ENCODE measurements around the gene MYOZ2. TPM values are rescaled to one million over a fixed set of nuclear protein-coding genes. Genes with fewer than 3 reads are reported as not detected.

MYOZ2 gene
- total RNA-seq, 4 donors from 2014 or later = 0.21 to 0.30 (median 0.22) TPM; not detected in 1

DNA sequence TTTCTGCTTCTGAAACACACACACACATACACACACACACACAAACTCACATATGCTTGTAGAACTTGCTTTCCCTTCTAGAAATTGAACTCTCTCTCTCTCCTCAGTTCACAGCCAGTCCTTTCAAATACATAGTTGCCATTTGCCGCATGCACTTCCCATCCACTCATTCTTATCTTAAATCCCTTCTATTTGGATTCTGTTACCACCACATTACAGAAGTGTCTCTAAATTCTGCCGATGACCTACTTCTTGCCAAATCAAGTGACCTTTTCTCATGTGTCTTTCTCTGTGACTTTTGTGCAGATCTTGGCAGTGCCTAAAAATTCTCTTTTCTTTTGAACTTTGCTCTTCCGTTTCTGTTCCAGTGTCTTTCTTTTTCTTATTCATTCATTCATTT, 7.5 kb upstream of the MYOZ2 start:
- peaks cover 0 to 29% (median 0%) of the 10 kb centered on the region in 4 donors for H3K4me1 ChIP-seq
- WGBS, 2 donors = 55 to 63% methylated on average over 3 of the region's 3 CpGs
- no peak for TF ChIP-seq EP300 (IDR thresholded peaks at IDR 0.05)
- TF ChIP-seq, protein P1, sequence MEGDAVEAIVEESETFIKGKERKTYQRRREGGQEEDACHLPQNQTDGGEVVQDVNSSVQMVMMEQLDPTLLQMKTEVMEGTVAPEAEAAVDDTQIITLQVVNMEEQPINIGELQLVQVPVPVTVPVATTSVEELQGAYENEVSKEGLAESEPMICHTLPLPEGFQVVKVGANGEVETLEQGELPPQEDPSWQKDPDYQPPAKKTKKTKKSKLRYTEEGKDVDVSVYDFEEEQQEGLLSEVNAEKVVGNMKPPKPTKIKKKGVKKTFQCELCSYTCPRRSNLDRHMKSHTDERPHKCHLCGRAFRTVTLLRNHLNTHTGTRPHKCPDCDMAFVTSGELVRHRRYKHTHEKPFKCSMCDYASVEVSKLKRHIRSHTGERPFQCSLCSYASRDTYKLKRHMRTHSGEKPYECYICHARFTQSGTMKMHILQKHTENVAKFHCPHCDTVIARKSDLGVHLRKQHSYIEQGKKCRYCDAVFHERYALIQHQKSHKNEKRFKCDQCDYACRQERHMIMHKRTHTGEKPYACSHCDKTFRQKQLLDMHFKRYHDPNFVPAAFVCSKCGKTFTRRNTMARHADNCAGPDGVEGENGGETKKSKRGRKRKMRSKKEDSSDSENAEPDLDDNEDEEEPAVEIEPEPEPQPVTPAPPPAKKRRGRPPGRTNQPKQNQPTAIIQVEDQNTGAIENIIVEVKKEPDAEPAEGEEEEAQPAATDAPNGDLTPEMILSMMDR (IDR thresholded peaks at IDR 0.05) = no peak
- no peak for TF ChIP-seq POLR2A (IDR thresholded peaks at IDR 0.05)

GRCh38 chr4:119130365-119131065, 5.1 kb upstream of the MYOZ2 start:
- no peak for DNase-seq (ENCODE audit: low spot score in 2 of 2)
- Histone ChIP-seq H3K36me3 (no peaks in the 10 kb centered on the region), H3K4me3 (no peak overlapping the region), H3K27me3 (no peaks in the 10 kb centered on the region), H3K9me3 (no peaks in the 10 kb centered on the region), H3K27ac (peak overlapping the region in 3 of 4 donors; percentile 20 to 81 (median 57)), H3K4me1 (peaks cover 0 to 19% (median 0%) of the 10 kb centered on the region in 4 donors)
- WGBS, 2 donors = 59 to 72% methylated on average over 4 of the region's 4 CpGs
- peak in 1 of 2 donors; percentile 81 for TF ChIP-seq EP300 (IDR thresholded peaks at IDR 0.05)
- TF ChIP-seq, protein P1 (IDR thresholded peaks at IDR 0.05) = no peak

More for the DNA sequence above, 7.5 kb upstream of the MYOZ2 start:
- H3K36me3 ChIP-seq = no peaks in the 10 kb centered on the region
- no peak overlapping the region for H3K27ac ChIP-seq
- no peaks in the 10 kb centered on the region for H3K9me3 ChIP-seq
- no peak for DNase-seq (ENCODE audit: low spot score in 2 of 2)
- no peak overlapping the region for H3K4me3 ChIP-seq
- H3K27me3 ChIP-seq = no peaks in the 10 kb centered on the region

DNA sequence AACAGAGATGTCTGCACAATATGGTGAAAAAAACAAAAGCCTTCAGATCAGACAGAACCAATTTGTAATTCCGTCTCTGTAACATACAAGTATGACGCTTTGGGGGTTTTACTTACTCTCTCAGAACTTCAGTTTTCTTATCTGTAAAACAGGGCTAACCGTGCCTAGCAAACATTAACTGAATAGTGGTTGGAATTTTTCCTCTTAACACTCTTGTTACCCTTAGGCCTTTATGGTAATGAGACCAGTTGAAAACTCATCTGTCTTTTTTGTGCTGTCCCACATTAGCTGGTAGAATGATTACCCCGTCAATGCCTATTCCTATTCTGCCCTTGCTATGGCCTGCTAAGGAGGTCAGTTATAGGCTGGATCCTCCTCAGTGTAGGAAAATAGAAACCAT, 4.5 kb upstream of the MYOZ2 start:
- Histone ChIP-seq H3K4me3 (no peak overlapping the region), H3K4me1 (peaks cover 0 to 24% (median 0%) of the 10 kb centered on the region in 4 donors), H3K36me3 (no peaks in the 10 kb centered on the region), H3K9me3 (no peaks in the 10 kb centered on the region), H3K27me3 (no peaks in the 10 kb centered on the region), H3K27ac (peak overlapping the region in 2 of 4 donors; percentile 57 to 81)
- 72% methylated on average over 4 of the region's 4 CpGs for WGBS, 2 donors
- DNase-seq (ENCODE audit: low spot score in 2 of 2) = no peak
- TF ChIP-seq, protein P1 (IDR thresholded peaks at IDR 0.05) = no peak
- TF ChIP-seq POLR2A (IDR thresholded peaks at IDR 0.05) (no peak), EP300 (IDR thresholded peaks at IDR 0.05) (no peak)

GRCh38 chr4:119132306-119132705, 3.3 kb upstream of the MYOZ2 start:
- no peaks in the 10 kb centered on the region for H3K36me3 ChIP-seq
- H3K9me3 ChIP-seq = no peaks in the 10 kb centered on the region
- peak overlapping the region in 3 of 4 donors; percentile 4 to 81 (median 57) for H3K27ac ChIP-seq
- H3K4me3 ChIP-seq = no peak overlapping the region
- H3K27me3 ChIP-seq = no peaks in the 10 kb centered on the region
- no peak for DNase-seq (ENCODE audit: low spot score in 2 of 2)
- TF ChIP-seq, protein P1 (IDR thresholded peaks at IDR 0.05) = no peak
- TF ChIP-seq EP300 (IDR thresholded peaks at IDR 0.05) (no peak), POLR2A (IDR thresholded peaks at IDR 0.05) (no peak)
- 64 to 77% methylated on average over 5 of the region's 5 CpGs for WGBS, 2 donors
- H3K4me1 ChIP-seq = peaks cover 0 to 28% (median 0%) of the 10 kb centered on the region in 4 donors

DNA sequence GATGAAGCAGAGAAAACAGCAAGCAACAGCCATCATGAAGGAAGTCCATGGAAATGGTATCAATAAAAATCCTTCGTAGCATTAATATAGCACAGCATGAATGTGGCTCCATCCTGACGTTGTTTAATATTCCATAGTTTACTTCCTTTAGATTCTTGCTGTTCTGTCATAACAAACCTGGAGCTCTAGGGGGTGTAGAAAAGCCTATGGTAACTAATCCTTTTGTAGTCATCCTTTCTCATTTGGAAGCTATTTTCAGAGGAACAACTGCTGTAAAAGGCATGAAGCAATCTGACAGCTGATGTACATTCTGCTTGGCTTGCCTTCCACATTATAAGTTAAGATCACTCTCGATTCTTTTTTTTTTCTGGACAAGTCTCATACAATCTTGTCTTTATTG, 914 bp downstream of the MYOZ2 start:
- Histone ChIP-seq H3K27ac (peak overlapping the region in 1 of 4 donors; percentile 38), H3K36me3 (no peaks in the 10 kb centered on the region), H3K27me3 (no peaks in the 10 kb centered on the region), H3K4me3 (no peak overlapping the region), H3K4me1 (peaks cover 0 to 47% (median 5%) of the 10 kb centered on the region in 4 donors), H3K9me3 (no peaks in the 10 kb centered on the region)
- DNase-seq (ENCODE audit: low spot score in 2 of 2) = no peak
- no peak for TF ChIP-seq EP300 (IDR thresholded peaks at IDR 0.05)
- TF ChIP-seq, protein P1 (IDR thresholded peaks at IDR 0.05) = no peak
- TF ChIP-seq POLR2A (IDR thresholded peaks at IDR 0.05) = no peak
- WGBS, 2 donors = 39 to 41% methylated on average over 3 of the region's 3 CpGs

All from tibial nerve (tissue), 4 donors.